H1 (cell line): ENCODE data around the gene BACE2. TPM values are rescaled to one million over a fixed set of nuclear protein-coding genes. Genes with fewer than 3 reads are reported as not detected.

ENCODE experiments used
- BRCA1 ChIP-seq: IDR thresholded peaks from 2 replicates; pipeline ENCODE4 v1.6.1; 2012; ENCODE audit warnings: low read depth, low read length, improper control_type of control experiment
- CBX5 ChIP-seq: fragments of 300-800, 300-1000 bp; sonication (generic); IDR thresholded peaks from 2 replicates; pipeline ENCODE4 v1.7.1; 2016; ENCODE audit warnings: antibody characterized with exemption, low read length, low read depth
- POU5F1 ChIP-seq: IDR thresholded peaks from 2 replicates; pipeline ENCODE4 v1.6.1; 2011; ENCODE audit warnings: low read depth, mild to moderate bottlenecking, low read length, moderate library complexity
- SAP30 ChIP-seq: fragments of 300-600 bp; sonication (generic); IDR thresholded peaks from 2 replicates; pipeline ENCODE4 v1.7.1; 2012; ENCODE audit warnings: low read length, moderate library complexity, mild to moderate bottlenecking, inconsistent platforms; ENCODE audit not compliant: insufficient read depth, insufficient replicate concordance
- TAF1 ChIP-seq: IDR thresholded peaks from 2 replicates; pipeline ENCODE4 v1.6.1; 2011; ENCODE audit warnings: mild to moderate bottlenecking, low read depth, low read length
- polyA plus RNA-seq, 7 experiments: library from polyadenylated mRNA; depleted of rRNA in 3 of 7; stranded (reverse) in 5 of 7; unstranded in 2 of 7; fragments of >200 nt in 5 of 7; fragments of 200-250 nt in 2 of 7; gene quantifications; 1 replicate in 5 of 7; 2 replicates in 1 of 7; 4 replicates in 1 of 7; pipeline versions ENCODE4 v1.2.1 to v1.2.3, GENCODE V29; 2011 to 2013; ENCODE audit warnings: missing spikeins in 2 of 7, mixed read lengths in 2 of 7
- total RNA-seq: library from RNA; stranded (reverse); fragmentation: NEBNext Ultra II Directional; extraction: Animal tissue kit (Norgen Biotek cat#: 25700); gene quantifications from 2 replicates; pipeline ENCODE4 v1.2.1, GENCODE V29; 2021

BACE2 gene
- total and polyA plus RNA-seq, 2 of the 8 experiments (the other 6 are each of a cell fraction or from before 2014, with no cell fraction given) = 8.1 to 10.9 TPM

- TF ChIP-seq TAF1 (no peak), POU5F1 (no peak), CBX5 (no peak), BRCA1 (no peak), SAP30 (no peak)
These were observed 24.2 kb upstream of the BACE2 start (continued) for GRCh38 chr21:41143596-41144325.
